WTC11 (cell line): ENCODE data around the gene OBI1.

Experiments used
- TF ChIP-seq, protein P1 (sequence below): sonication (generic); formaldehyde crosslinking; IDR thresholded peaks from 2 replicates; pipeline ENCODE4 v1.8.1; 2023; ENCODE audit warnings: mild to moderate bottlenecking, moderate library complexity, missing genetic modification reagents
- TF ChIP-seq, protein P2 (sequence below): fragments of 250-450 bp; sonication (Bioruptor Pico); IDR thresholded peaks from 2 replicates; pipeline ENCODE4 v1.9.0; 2021; ENCODE audit warnings: mild to moderate bottlenecking

GRCh38 chr13:78601874-78602560, 56.9 kb downstream of the OBI1 start:
- TF ChIP-seq, protein P1, sequence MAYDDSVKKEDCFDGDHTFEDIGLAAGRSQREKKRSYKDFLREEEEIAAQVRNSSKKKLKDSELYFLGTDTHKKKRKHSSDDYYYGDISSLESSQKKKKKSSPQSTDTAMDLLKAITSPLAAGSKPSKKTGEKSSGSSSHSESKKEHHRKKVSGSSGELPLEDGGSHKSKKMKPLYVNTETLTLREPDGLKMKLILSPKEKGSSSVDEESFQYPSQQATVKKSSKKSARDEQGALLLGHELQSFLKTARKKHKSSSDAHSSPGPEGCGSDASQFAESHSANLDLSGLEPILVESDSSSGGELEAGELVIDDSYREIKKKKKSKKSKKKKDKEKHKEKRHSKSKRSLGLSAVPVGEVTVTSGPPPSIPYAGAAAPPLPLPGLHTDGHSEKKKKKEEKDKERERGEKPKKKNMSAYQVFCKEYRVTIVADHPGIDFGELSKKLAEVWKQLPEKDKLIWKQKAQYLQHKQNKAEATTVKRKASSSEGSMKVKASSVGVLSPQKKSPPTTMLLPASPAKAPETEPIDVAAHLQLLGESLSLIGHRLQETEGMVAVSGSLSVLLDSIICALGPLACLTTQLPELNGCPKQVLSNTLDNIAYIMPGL (CRISPR knock-in tag), result no peak
- TF ChIP-seq, protein P2, sequence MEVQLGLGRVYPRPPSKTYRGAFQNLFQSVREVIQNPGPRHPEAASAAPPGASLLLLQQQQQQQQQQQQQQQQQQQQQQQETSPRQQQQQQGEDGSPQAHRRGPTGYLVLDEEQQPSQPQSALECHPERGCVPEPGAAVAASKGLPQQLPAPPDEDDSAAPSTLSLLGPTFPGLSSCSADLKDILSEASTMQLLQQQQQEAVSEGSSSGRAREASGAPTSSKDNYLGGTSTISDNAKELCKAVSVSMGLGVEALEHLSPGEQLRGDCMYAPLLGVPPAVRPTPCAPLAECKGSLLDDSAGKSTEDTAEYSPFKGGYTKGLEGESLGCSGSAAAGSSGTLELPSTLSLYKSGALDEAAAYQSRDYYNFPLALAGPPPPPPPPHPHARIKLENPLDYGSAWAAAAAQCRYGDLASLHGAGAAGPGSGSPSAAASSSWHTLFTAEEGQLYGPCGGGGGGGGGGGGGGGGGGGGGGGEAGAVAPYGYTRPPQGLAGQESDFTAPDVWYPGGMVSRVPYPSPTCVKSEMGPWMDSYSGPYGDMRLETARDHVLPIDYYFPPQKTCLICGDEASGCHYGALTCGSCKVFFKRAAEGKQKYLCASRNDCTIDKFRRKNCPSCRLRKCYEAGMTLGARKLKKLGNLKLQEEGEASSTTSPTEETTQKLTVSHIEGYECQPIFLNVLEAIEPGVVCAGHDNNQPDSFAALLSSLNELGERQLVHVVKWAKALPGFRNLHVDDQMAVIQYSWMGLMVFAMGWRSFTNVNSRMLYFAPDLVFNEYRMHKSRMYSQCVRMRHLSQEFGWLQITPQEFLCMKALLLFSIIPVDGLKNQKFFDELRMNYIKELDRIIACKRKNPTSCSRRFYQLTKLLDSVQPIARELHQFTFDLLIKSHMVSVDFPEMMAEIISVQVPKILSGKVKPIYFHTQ, result no peak
